Activated naive CD4-positive, alpha-beta T cell (primary cell): Measurements from ENCODE around the gene C3orf22.
A peak's percentile ranks its signal among the peaks of the same experiment; 100 is the strongest.

Source experiments
- DNase-seq, 4 experiments: peaks; one replicate each; lab custom pipeline; 2025; lab: John Stamatoyannopoulos, UW

Gene C3orf22

DNA sequence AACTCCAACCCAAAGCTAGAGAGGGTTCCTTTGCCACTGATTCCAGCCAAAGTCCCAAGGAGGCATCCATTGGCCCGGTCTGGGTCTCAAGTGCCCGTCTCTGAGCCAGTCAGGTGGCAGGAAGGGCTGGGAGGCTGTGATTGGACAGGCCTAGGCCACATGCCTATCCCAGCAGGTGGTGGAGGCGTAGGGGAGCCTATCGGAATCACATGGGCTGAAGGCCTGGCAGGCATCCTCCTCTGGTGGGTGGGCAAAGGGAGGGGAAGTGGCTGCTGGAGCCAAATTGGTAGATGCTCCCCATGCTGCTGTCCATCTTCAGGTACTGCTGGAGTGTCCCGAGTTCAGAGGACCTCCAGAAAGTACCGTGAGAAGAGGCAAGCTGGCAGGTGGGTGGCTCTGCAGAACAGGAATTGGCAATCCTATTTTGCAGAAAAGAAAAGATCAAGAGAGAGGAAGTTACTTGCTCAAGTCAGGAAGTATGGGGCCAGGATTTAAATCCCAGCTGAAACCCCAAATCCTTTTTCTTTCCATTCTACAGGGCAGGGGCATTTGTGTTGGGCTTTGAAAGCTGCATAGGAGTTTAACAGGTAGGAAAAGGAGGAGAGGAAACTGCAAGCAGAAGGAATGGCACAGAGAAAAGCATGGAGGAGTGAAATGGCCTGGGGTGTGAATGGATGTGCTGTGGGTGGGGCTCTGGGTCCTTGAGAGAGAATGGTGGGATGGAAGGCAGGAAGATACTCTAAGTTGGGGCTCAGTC, 31.1 kb downstream of the C3orf22 start:
- DNase-seq, result no peak

DNA sequence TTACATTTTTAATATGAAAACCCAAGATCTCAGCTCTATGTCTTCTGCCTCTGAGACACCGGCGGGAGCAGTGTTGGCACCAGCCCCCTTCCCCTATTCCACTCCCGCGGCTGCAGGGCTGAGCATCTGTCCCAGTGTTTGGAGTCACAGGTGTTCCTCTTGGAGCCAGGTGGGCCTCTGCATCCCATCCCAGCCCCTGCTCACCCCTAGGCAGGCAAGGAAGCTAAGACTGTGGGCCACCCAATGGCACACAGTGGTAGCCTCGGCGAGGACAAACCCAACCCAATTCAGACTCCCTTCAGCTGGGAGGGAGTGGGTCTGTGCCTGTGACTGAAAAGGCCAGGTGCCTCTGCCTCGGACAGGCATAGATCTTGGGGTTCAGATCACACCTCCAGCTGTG, 31.7 kb downstream of the C3orf22 start:
- DNase-seq, result no peak

- no peak for DNase-seq
Measured at GRCh38 chr3:126526668-126527005, 32.1 kb downstream of the C3orf22 start.

- no peak for DNase-seq
Measured at GRCh38 chr3:126525853-126526667, 32.7 kb downstream of the C3orf22 start.

- no peak for DNase-seq
Measured at GRCh38 chr3:126525091-126525852, 33.5 kb downstream of the C3orf22 start.

- no peak for DNase-seq
Measured at GRCh38 chr3:126524429-126524988, 34.2 kb downstream of the C3orf22 start.

- DNase-seq, result no peak
Measured at GRCh38 chr3:126523745-126524428, 34.8 kb downstream of the C3orf22 start, which contains the start of gene CHST13. Gene CHST13 (plus strand): TSS chr3:126524155. CDS start chr3:126524333, 178 bp downstream.

DNA sequence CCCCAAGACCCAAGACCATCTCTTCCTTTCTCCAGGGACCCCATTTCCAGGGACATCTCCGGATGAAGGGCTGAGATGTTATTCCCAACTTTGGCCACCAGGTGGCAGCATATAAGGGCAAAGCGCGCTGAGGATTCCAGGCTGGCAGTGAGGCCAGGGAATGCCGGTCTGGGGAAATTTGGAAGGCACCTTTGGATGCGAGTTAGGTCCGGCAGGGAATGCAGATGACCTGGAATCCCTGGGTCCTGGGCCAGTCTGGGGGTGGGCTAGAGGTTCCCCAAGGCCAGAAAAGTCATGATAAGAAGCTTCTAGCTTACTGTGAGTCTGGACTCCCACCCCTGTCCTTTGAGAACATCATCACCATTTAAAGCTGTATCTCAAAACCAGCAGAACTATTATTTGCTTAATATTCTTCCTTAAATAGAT, 36.4 kb downstream of the C3orf22 start:
- peak in 2 of 4 experiments; percentile 5 to 6 for DNase-seq

DNA sequence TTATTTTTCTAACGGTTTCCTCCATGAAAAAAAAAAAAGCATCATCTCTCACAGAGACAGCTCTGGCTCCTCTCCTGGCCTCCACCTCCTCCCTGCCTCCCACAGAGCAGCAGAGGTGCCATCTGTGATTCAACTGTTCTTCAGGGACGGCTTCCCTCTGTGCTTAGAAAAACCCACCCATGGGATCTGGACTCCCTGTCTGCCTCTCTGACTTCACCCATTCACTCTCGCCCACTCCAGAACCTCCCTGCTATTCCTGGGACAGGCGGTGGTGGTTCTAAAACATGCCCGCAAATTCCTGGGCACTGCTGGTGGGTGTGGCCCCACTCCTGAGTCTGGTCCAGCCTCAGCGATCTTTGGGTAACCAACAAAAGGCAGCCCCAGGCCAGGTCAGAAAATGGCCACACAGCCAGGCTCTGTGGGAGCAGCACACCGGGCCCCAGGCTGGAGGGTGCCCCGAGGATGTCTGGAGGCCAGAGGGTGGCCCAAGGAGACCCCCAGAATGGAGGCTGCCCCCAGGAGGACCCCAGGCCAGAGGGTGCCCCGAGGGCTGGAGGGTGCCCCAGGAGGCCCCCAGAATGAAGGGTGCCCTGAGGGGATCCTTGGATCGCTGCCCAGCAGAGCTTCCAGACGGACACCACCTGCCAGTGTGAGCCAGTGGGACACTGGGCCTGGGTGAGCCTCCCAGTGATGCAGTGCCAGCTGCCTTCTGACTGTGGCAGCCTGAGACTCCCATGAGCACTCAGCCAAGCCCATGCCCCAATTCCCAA, 37.4 kb downstream of the C3orf22 start:
- DNase-seq, result no peak

DNA sequence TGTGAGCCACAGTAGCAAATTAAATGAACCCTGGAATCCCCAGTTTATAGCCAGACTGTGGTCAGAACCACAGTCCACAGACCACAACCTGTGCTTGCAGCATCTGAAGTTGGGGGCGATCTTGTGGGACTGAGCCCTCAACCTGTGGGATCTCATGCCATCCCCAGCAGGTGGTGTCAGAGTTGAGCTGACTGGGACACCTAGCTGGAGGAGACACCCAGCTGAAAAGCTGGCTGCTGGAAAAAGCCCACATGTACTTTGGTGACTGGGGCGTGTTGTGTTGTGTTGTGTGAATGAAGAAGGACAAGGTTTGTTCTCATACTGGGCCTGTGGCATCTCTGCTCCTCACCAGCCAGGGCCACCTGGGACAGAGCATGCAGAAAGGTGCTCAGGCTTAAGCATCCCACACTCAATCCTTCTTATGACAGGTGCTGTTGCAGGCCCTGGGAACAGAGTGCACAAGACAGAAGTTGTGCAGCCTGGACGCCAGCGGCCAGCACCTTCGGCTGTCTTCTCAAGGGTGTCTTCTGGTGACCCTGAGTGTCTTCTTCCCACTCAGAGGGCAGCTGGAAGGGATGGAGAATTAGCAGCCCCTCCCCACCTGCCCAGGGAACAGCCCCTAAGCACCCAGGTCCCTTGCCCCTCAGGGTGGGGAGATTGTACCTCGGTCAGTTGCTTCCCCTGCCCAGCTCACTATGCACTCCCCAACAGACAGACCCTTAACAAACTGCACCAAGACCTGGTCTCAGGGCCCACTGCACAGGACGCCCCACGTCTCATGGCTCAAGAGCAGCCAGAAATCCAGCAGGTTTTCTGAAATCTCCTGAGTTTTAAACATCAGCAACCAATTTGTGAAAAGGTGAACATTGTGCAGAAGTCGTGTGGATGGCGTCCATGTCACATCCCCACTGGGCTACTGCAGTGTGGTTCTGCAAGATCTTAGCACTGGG, 39.0 kb downstream of the C3orf22 start:
- DNase-seq, result no peak

DNA sequence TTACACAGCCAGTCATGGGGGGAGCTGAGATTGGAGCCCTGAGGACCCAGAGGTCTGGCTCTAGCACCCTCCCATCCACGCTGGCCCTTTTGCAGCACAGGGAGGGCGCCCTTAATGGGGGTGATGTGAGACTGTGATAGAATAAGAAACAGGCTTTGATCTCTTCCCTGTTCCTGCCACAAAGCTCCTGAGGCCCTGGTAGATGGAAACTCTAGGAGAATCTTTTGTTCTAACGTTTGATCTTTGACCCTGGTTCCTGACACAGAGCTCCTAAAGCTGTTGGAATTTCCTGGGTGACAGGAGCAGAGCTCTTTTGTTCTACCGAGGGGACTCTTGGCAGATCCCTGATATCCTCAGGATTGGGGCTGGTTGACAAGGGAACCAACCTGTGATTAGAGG, 40.0 kb downstream of the C3orf22 start:
- DNase-seq, result no peak

- no peak for DNase-seq
Measured at GRCh38 chr3:126517986-126518778, 40.5 kb downstream of the C3orf22 start.

GRCh38 chr3:126517291-126517951, 41.3 kb downstream of the C3orf22 start, which contains the start of gene UROC1:
Gene UROC1 (minus strand): TSS chr3:126517773. CDS start chr3:126517719, 54 bp downstream.
- no peak for DNase-seq

DNA sequence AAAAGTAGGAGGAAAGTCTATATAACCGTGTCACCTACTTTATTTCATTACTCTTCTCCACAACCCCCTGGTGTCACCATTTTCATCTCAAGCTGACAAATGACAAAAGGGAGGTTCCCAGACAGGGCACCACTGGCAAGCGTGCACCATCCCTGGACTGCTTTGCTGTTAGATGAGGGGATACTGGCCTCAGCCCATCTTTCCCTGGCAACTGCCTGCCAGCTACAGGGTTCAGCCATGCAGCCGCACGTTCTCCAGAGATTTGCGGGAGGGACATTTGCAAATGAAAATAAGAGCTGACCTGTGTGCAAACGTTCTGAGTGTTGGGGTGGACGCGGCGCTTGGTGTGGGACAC, 41.8 kb downstream of the C3orf22 start:
- no peak for DNase-seq

DNA sequence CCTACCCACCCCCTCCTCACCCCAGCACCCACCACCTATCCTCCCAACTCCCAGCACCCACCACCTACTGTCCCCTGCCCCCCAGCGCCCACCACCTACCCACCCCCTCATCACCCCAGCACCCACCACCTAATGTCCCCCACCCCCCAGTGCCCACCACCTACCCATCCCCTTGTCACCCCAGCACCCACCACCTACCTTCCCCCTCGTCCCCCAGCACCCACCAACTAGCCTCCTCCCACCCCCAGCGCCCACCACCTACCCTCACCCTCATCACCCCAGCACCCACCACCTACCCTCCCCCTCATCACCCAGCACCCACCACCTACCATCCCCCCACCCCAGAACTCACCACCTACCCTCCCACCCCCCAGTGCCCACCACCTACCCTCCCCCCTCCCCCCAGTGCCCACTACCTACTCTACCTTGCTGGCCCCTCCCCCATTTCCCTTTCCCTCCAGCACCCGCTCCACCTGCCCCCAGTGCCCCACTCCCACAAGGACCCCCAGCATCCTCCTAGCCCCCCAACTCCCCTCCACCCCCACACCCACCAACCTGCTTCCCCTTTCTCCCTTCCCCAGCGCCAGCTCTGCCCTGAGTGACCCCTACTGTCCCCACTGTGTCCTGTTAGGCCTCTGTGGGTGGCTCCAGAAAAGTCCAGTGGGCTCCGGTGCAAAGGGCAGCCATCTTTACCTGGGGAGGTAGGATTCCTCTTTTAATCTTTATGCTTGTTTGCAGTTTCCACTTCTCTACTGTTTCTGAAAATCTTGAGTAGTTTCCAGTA, 42.4 kb downstream of the C3orf22 start:
- DNase-seq, result no peak

DNA sequence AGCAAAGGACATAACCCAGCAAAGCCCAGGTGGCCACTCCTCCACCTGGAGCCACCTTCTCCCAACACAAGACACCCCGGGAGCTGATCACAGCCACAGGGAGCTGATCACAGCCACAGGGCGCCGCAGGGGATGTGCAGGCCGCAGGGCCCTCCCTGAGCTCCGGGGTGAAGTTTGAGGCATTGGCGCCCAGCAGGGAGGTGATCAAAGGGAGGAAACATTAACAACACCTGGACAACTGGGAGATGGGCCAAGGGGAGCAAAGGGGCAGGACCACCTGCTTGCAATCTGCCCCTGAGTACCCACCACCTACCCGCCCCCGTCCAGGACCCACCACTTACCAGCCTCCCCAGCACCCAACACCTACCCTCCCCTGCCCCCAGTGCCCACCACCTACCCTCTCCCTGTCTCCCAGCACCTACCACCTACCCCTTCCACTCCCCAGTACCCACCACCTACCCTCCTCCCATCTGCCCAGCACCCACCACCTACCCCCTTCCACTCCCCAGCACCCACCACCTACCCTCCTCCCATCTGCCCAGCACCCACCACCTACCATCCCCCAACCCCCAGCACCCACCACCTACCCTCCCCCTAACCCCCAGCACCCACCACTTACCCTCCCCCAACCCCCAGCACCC, 43.5 kb downstream of the C3orf22 start:
- DNase-seq, result no peak

DNA sequence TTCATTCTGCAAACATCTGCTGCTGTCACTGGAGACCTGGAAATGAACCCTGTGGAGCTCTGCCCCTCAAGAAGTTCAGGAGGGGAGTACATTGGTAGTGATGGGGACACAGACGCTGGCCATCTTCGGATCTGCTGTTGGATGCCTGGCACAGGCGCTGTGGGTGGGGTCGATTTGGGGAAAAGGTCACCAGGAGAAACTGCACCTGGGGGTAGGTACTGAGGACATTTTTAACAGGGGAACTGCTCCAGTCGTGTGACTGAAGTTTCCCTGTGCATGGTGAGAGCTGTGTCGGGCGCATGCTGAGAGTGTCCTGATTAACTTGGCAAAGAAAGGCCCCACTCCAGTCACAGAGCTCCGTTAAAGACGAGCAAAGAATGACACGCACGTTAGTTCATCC, 44.6 kb downstream of the C3orf22 start:
- DNase-seq, result no peak
